ENCODE measurements around the gene ASCL1. TPM values are rescaled to one million over a fixed set of nuclear protein-coding genes. Genes with fewer than 3 reads are reported as not detected.

The ASCL1 gene
- total RNA-seq, 5 donors from 2014 or later (not counting 1 experiment from before 2014, with no cell fraction given) = not detected

DNA sequence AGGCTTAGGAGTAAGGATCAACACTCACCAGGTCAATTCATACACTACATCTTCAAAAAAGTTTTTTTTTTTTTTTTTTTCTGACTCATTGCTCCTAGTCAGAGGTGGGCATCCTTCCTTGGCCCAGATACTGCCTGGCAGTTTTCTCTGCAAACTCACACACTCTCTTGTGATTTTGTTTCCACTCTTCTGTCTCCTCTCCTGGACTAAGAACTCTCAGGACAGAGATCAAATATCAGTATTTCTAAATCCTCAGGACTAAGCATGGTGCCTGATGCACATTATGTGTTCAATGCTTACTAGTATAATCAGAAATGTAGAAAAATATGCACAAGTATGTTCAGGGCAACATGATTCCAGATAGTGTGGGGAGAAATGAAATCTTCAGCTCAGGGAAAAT is 30.3 kb upstream of the ASCL1 start:
- Mint-ChIP-seq H3K4me1 (no peaks in the 10 kb centered on the region), H3K9me3 (no peaks in the 10 kb centered on the region), H3K4me3 (no peak overlapping the region), H3K27ac (no peak overlapping the region), H3K36me3 (no peaks in the 10 kb centered on the region), H3K27me3 (peaks cover 15 to 33% of the 10 kb centered on the region in 2 donors)
- no peaks in the 10 kb centered on the region for H3K36me3 ChIP-seq (ENCODE audit: control insufficient read depth in 2 of 2, extremely low read depth in 1 of 2, insufficient read depth in 1 of 2, low read length in 1 of 2)
- CTCF ChIA-PET = interaction anchor here in 1 of 2 donors (0.7 kb wide), 1 partner anchor 10 kb away, joined by 6 read pairs; the partner anchor contains the start of gene PAH
- POLR2A ChIA-PET = interaction anchor here in 1 of 2 donors (0.6 kb wide), 1 partner anchor 177 kb away, joined by 3 read pairs; no protein-coding TSS in a partner anchor
- no peaks in the 10 kb centered on the region for H3K9me3 ChIP-seq
- H3K4me1 ChIP-seq (ENCODE audit: control insufficient read depth in 1 of 2, extremely low read depth in 1 of 2, insufficient read depth in 2 of 2, low read length in 2 of 2) = no peaks in the 10 kb centered on the region
- no peaks in the 10 kb centered on the region for H3K27me3 ChIP-seq (replicated peaks in 1 of 2; ENCODE audit: control insufficient read depth in 2 of 2, extremely low read depth in 1 of 2, insufficient read depth in 2 of 2, low read length in 1 of 2)
- DNase-seq (no peak), ATAC-seq (replicated peaks in 1 of 4) (no peak)
- no peak overlapping the region for H3K27ac ChIP-seq (ENCODE audit: low read length)
- no peak overlapping the region for H3K4me3 ChIP-seq (ENCODE audit: control insufficient read depth in 1 of 2, extremely low read depth in 1 of 2, low read length in 1 of 2)

DNA sequence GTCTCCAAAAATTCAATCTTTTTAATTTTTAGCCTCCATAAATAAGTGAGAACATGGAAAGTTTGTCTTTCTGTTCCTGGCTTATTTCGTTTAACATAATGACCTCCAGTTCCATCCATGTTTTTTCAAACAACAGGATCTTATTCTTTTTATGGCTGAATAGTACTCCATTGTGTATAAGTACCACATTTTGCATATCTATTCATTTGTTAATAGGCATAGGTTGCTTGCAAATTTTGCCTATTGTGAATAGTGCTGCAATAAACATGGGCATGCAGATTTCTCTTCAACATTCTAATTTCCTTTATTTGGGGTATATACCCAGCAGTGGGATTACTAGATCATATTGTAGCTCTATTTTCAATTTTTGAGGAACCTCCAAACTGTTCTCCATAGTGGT is 24.3 kb upstream of the ASCL1 start:
- H3K9me3 Mint-ChIP-seq = no peaks in the 10 kb centered on the region
- no CpG with 5 or more reads among the region's 1 CpG for WGBS (ENCODE audit: insufficient coverage)
- no peak for ATAC-seq (replicated peaks in 1 of 4)
- DNase-seq = no peak
- Histone ChIP-seq H3K27ac (ENCODE audit: low read length) (no peak overlapping the region), H3K4me3 (ENCODE audit: control insufficient read depth in 1 of 2, extremely low read depth in 1 of 2, low read length in 1 of 2) (no peak overlapping the region), H3K36me3 (ENCODE audit: control insufficient read depth in 2 of 2, extremely low read depth in 1 of 2, insufficient read depth in 1 of 2, low read length in 1 of 2) (no peaks in the 10 kb centered on the region), H3K27me3 (replicated peaks in 1 of 2; ENCODE audit: control insufficient read depth in 2 of 2, extremely low read depth in 1 of 2, insufficient read depth in 2 of 2, low read length in 1 of 2) (peaks cover 0 to 4% of the 10 kb centered on the region in 2 experiments), H3K4me1 (ENCODE audit: control insufficient read depth in 1 of 2, extremely low read depth in 1 of 2, insufficient read depth in 2 of 2, low read length in 2 of 2) (no peaks in the 10 kb centered on the region), H3K9me3 (no peaks in the 10 kb centered on the region)
- peaks cover 16 to 25% of the 10 kb centered on the region in 2 donors for H3K27me3 Mint-ChIP-seq
- no peaks in the 10 kb centered on the region for H3K4me1 Mint-ChIP-seq
- POLR2A ChIA-PET = no interaction called here
- H3K27ac Mint-ChIP-seq = no peak overlapping the region
- no peak overlapping the region for H3K4me3 Mint-ChIP-seq
- CTCF ChIA-PET = no interaction called here
- H3K36me3 Mint-ChIP-seq = no peaks in the 10 kb centered on the region

DNA sequence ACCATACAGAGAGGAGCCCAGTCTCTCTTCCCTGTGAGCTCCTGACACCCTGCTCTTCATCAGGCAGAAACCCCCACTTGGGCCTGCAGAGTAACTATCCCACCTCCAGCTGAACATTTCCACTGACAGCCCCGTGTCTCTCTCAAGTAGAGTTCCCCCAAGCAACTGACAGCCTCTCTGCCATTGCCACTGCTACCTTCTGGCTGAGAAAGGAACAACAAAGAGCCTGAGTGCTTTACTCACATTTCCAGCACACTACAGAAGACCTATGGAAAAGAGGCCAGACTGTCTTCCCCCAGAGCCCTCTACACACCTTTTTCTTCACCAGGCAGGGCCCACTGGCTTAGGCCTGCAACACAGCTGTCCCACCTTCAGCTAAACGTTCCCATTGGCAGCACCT is 18.4 kb upstream of the ASCL1 start:
- no peak overlapping the region for H3K4me3 Mint-ChIP-seq
- Histone ChIP-seq H3K36me3 (ENCODE audit: control insufficient read depth in 2 of 2, extremely low read depth in 1 of 2, insufficient read depth in 1 of 2, low read length in 1 of 2) (no peaks in the 10 kb centered on the region), H3K9me3 (no peaks in the 10 kb centered on the region), H3K27me3 (replicated peaks in 1 of 2; ENCODE audit: control insufficient read depth in 2 of 2, extremely low read depth in 1 of 2, insufficient read depth in 2 of 2, low read length in 1 of 2) (peaks cover 0 to 20% of the 10 kb centered on the region in 2 experiments), H3K27ac (ENCODE audit: low read length) (no peak overlapping the region), H3K4me1 (ENCODE audit: control insufficient read depth in 1 of 2, extremely low read depth in 1 of 2, insufficient read depth in 2 of 2, low read length in 2 of 2) (no peaks in the 10 kb centered on the region), H3K4me3 (ENCODE audit: control insufficient read depth in 1 of 2, extremely low read depth in 1 of 2, low read length in 1 of 2) (no peak overlapping the region)
- no peak overlapping the region for H3K27ac Mint-ChIP-seq
- no peak for DNase-seq
- WGBS (ENCODE audit: insufficient coverage) = 42% methylated on average over 2 of the region's 2 CpGs
- H3K4me1 Mint-ChIP-seq = no peaks in the 10 kb centered on the region
- no peaks in the 10 kb centered on the region for H3K36me3 Mint-ChIP-seq
- ATAC-seq (replicated peaks in 1 of 4) = no peak
- ChIA-PET CTCF (no interaction called here), POLR2A (no interaction called here)
- H3K27me3 Mint-ChIP-seq = peaks cover 9 to 27% of the 10 kb centered on the region in 2 donors
- peaks cover 0 to 9% (median 3%) of the 10 kb centered on the region in 3 donors for H3K9me3 Mint-ChIP-seq

DNA sequence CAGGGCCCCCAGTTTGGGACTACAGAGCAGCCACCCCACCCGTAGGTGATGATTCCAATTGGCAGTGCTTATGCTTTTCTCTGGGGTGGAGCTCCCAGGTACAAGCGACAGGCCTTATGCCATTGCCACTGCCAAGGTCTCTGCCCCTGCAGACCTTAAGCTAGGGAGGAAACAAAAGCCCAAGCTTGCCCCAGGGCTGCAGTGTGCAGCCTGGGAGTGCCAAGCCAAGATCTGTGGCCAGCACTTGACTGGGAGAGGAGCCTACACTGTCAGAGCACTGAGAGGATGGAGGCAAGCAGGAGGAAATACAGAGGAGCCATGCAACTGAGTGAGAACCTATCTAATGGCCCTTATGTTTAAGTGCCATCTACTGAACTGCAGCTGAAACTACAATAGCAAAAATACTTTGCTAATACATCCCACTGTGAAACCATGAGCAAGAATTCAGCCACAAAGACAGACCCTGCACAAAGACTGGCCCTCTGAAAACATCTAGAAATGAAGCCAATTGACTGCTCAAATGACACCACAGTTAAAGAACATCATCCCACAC is 17.7 kb upstream of the ASCL1 start:
- Mint-ChIP-seq H3K27ac (no peak overlapping the region), H3K36me3 (no peaks in the 10 kb centered on the region), H3K4me1 (no peaks in the 10 kb centered on the region), H3K4me3 (no peak overlapping the region), H3K9me3 (peaks cover 0 to 9% (median 3%) of the 10 kb centered on the region in 3 donors), H3K27me3 (peaks cover 7 to 27% of the 10 kb centered on the region in 2 donors)
- H3K27ac ChIP-seq (ENCODE audit: low read length) = no peak overlapping the region
- no peaks in the 10 kb centered on the region for H3K9me3 ChIP-seq
- ChIA-PET CTCF (no interaction called here), POLR2A (interaction anchor here in 1 of 2 donors (0.6 kb wide), 1 partner anchor 72 kb away, joined by 3 read pairs; no protein-coding TSS in a partner anchor)
- 78% methylated on average over 1 of the region's 2 CpGs for WGBS (ENCODE audit: insufficient coverage)
- peaks cover 0 to 20% of the 10 kb centered on the region in 2 experiments for H3K27me3 ChIP-seq (replicated peaks in 1 of 2; ENCODE audit: control insufficient read depth in 2 of 2, extremely low read depth in 1 of 2, insufficient read depth in 2 of 2, low read length in 1 of 2)
- no peak overlapping the region for H3K4me3 ChIP-seq (ENCODE audit: control insufficient read depth in 1 of 2, extremely low read depth in 1 of 2, low read length in 1 of 2)
- H3K36me3 ChIP-seq (ENCODE audit: control insufficient read depth in 2 of 2, extremely low read depth in 1 of 2, insufficient read depth in 1 of 2, low read length in 1 of 2) = no peaks in the 10 kb centered on the region
- ATAC-seq (replicated peaks in 1 of 4) (no peak), DNase-seq (no peak)
- H3K4me1 ChIP-seq (ENCODE audit: control insufficient read depth in 1 of 2, extremely low read depth in 1 of 2, insufficient read depth in 2 of 2, low read length in 2 of 2) = no peaks in the 10 kb centered on the region

DNA sequence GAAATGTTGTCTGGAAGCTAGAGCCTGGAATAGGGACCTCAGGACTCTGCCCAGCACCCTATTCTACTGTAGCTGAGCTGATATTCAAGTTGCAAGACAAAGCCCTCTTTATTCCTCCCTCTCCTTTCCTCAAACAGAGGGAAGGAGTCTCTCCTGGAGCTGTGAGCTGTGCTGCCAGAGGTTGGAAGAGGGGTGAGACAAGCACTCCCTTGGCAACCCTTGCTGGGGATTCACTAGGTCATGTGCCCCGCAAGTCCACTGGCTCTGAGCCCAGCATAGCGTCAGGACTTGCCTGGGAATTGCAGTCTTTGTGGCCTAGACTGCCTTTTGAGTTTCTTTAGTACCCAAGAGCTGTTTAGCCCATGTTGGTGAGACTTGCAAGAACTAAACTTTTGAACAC is 11.4 kb upstream of the ASCL1 start:
- Histone ChIP-seq H3K27ac (ENCODE audit: low read length) (no peak overlapping the region), H3K36me3 (ENCODE audit: control insufficient read depth in 2 of 2, extremely low read depth in 1 of 2, insufficient read depth in 1 of 2, low read length in 1 of 2) (no peaks in the 10 kb centered on the region), H3K27me3 (replicated peaks in 1 of 2; ENCODE audit: control insufficient read depth in 2 of 2, extremely low read depth in 1 of 2, insufficient read depth in 2 of 2, low read length in 1 of 2) (peaks cover 6 to 14% of the 10 kb centered on the region in 2 experiments), H3K4me3 (ENCODE audit: control insufficient read depth in 1 of 2, extremely low read depth in 1 of 2, low read length in 1 of 2) (no peak overlapping the region), H3K9me3 (no peaks in the 10 kb centered on the region), H3K4me1 (ENCODE audit: control insufficient read depth in 1 of 2, extremely low read depth in 1 of 2, insufficient read depth in 2 of 2, low read length in 2 of 2) (peaks cover 0 to 6% of the 10 kb centered on the region in 2 experiments)
- Mint-ChIP-seq H3K36me3 (no peaks in the 10 kb centered on the region), H3K4me1 (peaks cover 3 to 13% (median 6%) of the 10 kb centered on the region in 3 donors), H3K4me3 (no peak overlapping the region), H3K27ac (no peak overlapping the region), H3K9me3 (peaks cover 0 to 4% (median 3%) of the 10 kb centered on the region in 3 donors), H3K27me3 (peaks cover 35 to 43% of the 10 kb centered on the region in 2 donors)
- POLR2A ChIA-PET = no interaction called here
- 69% methylated on average over 2 of the region's 2 CpGs for WGBS (ENCODE audit: insufficient coverage)
- CTCF ChIA-PET = interaction anchor here in 1 of 2 donors (1.4 kb wide), 1 partner anchor 602 kb away, joined by 6 read pairs; no protein-coding TSS in a partner anchor
- DNase-seq (no peak), ATAC-seq (replicated peaks in 1 of 4) (no peak)

DNA sequence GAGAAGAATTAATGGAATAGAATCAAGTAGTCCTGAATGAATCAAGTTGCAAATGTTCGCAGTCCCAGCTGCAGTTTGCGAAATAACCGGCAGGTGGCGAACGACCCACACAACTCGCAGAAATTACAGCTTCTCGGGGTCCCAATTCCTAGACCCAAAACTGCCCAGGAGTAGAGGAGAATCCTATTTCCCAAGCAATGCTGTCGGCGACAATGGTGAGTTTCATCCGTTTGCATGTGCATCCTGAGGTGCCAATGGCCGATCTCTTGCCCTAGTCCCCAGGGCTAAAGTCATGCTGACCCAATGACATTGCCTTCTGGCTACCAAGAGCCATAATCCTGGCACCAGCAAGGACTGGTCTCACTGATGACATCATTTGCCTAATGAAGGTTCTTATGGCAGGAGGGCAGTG is 8.5 kb upstream of the ASCL1 start:
- Mint-ChIP-seq H3K36me3 (no peaks in the 10 kb centered on the region), H3K27ac (no peak overlapping the region), H3K4me1 (peaks cover 5 to 14% (median 6%) of the 10 kb centered on the region in 3 donors), H3K4me3 (no peak overlapping the region), H3K27me3 (peaks cover 55 to 56% of the 10 kb centered on the region in 2 donors), H3K9me3 (no peaks in the 10 kb centered on the region)
- ChIA-PET POLR2A (no interaction called here), CTCF (interaction anchor here (0.8 to 2.3 kb wide), 8 partner anchors 65 to 602 kb away, joined by 3 to 33 read pairs (median 6); no protein-coding TSS in a partner anchor)
- Histone ChIP-seq H3K4me3 (ENCODE audit: control insufficient read depth in 1 of 2, extremely low read depth in 1 of 2, low read length in 1 of 2) (no peak overlapping the region), H3K27me3 (replicated peaks in 1 of 2; ENCODE audit: control insufficient read depth in 2 of 2, extremely low read depth in 1 of 2, insufficient read depth in 2 of 2, low read length in 1 of 2) (peaks cover 15 to 20% of the 10 kb centered on the region in 2 experiments), H3K27ac (ENCODE audit: low read length) (no peak overlapping the region), H3K36me3 (ENCODE audit: control insufficient read depth in 2 of 2, extremely low read depth in 1 of 2, insufficient read depth in 1 of 2, low read length in 1 of 2) (no peaks in the 10 kb centered on the region), H3K4me1 (ENCODE audit: control insufficient read depth in 1 of 2, extremely low read depth in 1 of 2, insufficient read depth in 2 of 2, low read length in 2 of 2) (peaks cover 0 to 7% of the 10 kb centered on the region in 2 experiments), H3K9me3 (no peaks in the 10 kb centered on the region)
- peak in 25 of 35 experiments; percentile 7 to 66 (median 30) for DNase-seq
- 1% methylated on average over 11 of the region's 11 CpGs for WGBS (ENCODE audit: insufficient coverage)
- no peak for ATAC-seq (replicated peaks in 1 of 4)
